Nephron (organoid): Measurements from ENCODE around the gene MPP1.
"Not testable (repeated sequence)": the region's sequence is repeated elsewhere in the genome, so short reads cannot be mapped to it uniquely, and the experiment has no call there.

Source experiments
- H3K27ac Mint-ChIP-seq, 3 experiments: 2 replicates each; pipeline ENCODE4 v1.8.0; 2020; ENCODE audit warnings: mixed read lengths in 3 of 3, mild to moderate bottlenecking in 2 of 3, moderate library complexity in 1 of 3
- H3K27me3 Mint-ChIP-seq: 2 replicates; pipeline ENCODE4 v1.8.0; 2021; ENCODE audit warnings: low read depth, mild to moderate bottlenecking, moderate library complexity, mixed read lengths
- H3K36me3 Mint-ChIP-seq: 2 replicates; pipeline ENCODE4 v1.8.0; 2020; ENCODE audit warnings: low read depth, mixed read lengths
- H3K4me1 Mint-ChIP-seq: 2 replicates; pipeline ENCODE4 v1.8.0; 2020; ENCODE audit warnings: mixed read lengths
- H3K4me3 Mint-ChIP-seq, 3 experiments: 2 replicates each; pipeline ENCODE4 v1.8.0; 2020; ENCODE audit warnings: mild to moderate bottlenecking in 3 of 3, mixed read lengths in 3 of 3, moderate library complexity in 2 of 3
- H3K9me3 Mint-ChIP-seq: 2 replicates; pipeline ENCODE4 v1.8.0; 2020; ENCODE audit warnings: mixed read lengths
- CTCF ChIP-seq, 3 experiments: fragments of 200-600 bp; sonication (generic); IDR thresholded peaks; one replicate each; pipeline ENCODE4 v1.5.0; 2021; ENCODE audit warnings: antibody characterized with exemption in 3 of 3; ENCODE audit not compliant: unreplicated experiment in 3 of 3

Gene MPP1

GRCh38 chrX:154824638-154825037 lies 19.4 kb upstream of the MPP1 start:
- no peak overlapping the region for H3K4me3 Mint-ChIP-seq
- TF ChIP-seq CTCF (IDR thresholded peaks at IDR 0.05; ENCODE audit: unreplicated experiment in 3 of 3): no peak
- H3K9me3 Mint-ChIP-seq: peaks cover 17% of the 10 kb centered on the region
- no peaks in the 10 kb centered on the region for H3K4me1 Mint-ChIP-seq
- no peaks in the 10 kb centered on the region for H3K36me3 Mint-ChIP-seq
- H3K27ac Mint-ChIP-seq: no peak overlapping the region
- H3K27me3 Mint-ChIP-seq: peaks cover 7% of the 10 kb centered on the region

- Mint-ChIP-seq H3K9me3 (peaks cover 14% of the 10 kb centered on the region), H3K36me3 (no peaks in the 10 kb centered on the region), H3K27me3 (peaks cover 3% of the 10 kb centered on the region), H3K4me3 (no peak overlapping the region), H3K27ac (no peak overlapping the region), H3K4me1 (no peaks in the 10 kb centered on the region)
- no peak for TF ChIP-seq CTCF (IDR thresholded peaks at IDR 0.05; ENCODE audit: unreplicated experiment in 3 of 3)
Observed at GRCh38 chrX:154822029-154822428, 16.7 kb upstream of the MPP1 start.

- H3K27me3 Mint-ChIP-seq: peaks cover 3% of the 10 kb centered on the region
- H3K4me3 Mint-ChIP-seq: no peak overlapping the region
- no peaks in the 10 kb centered on the region for H3K4me1 Mint-ChIP-seq
- no peak for TF ChIP-seq CTCF (IDR thresholded peaks at IDR 0.05; ENCODE audit: unreplicated experiment in 3 of 3)
- no peak overlapping the region for H3K27ac Mint-ChIP-seq
- no peaks in the 10 kb centered on the region for H3K36me3 Mint-ChIP-seq
- peaks cover 15% of the 10 kb centered on the region for H3K9me3 Mint-ChIP-seq
Observed at GRCh38 chrX:154821523-154821922, 16.2 kb upstream of the MPP1 start.

GRCh38 chrX:154819771-154820341 lies 14.6 kb upstream of the MPP1 start:
- TF ChIP-seq CTCF (IDR thresholded peaks at IDR 0.05; ENCODE audit: unreplicated experiment in 3 of 3): no peak
- H3K4me1 Mint-ChIP-seq: no peaks in the 10 kb centered on the region
- peaks cover 16% of the 10 kb centered on the region for H3K9me3 Mint-ChIP-seq
- no peak overlapping the region for H3K27ac Mint-ChIP-seq
- no peaks in the 10 kb centered on the region for H3K36me3 Mint-ChIP-seq
- no peak overlapping the region for H3K4me3 Mint-ChIP-seq
- peaks cover 3% of the 10 kb centered on the region for H3K27me3 Mint-ChIP-seq

- TF ChIP-seq CTCF (IDR thresholded peaks at IDR 0.05; ENCODE audit: unreplicated experiment in 3 of 3): no peak
- Mint-ChIP-seq H3K4me3 (no peak overlapping the region), H3K36me3 (no peaks in the 10 kb centered on the region), H3K9me3 (peaks cover 13% of the 10 kb centered on the region), H3K4me1 (no peaks in the 10 kb centered on the region), H3K27ac (no peak overlapping the region), H3K27me3 (peaks cover 3% of the 10 kb centered on the region)
Observed at GRCh38 chrX:154818916-154819770, 13.9 kb upstream of the MPP1 start.

GRCh38 chrX:154817048-154817618 lies 11.8 kb upstream of the MPP1 start:
- not testable (repeated sequence) for H3K4me1 Mint-ChIP-seq, H3K4me3 Mint-ChIP-seq, H3K27ac Mint-ChIP-seq, H3K27me3 Mint-ChIP-seq, H3K36me3 Mint-ChIP-seq
- H3K9me3 Mint-ChIP-seq: peaks cover 11% of the 10 kb centered on the region

GRCh38 chrX:154816326-154816898 lies 11.1 kb upstream of the MPP1 start:
- H3K36me3 Mint-ChIP-seq, H3K27me3 Mint-ChIP-seq, H3K27ac Mint-ChIP-seq, H3K4me1 Mint-ChIP-seq, H3K4me3 Mint-ChIP-seq: not testable (repeated sequence)
- peaks cover 11% of the 10 kb centered on the region for H3K9me3 Mint-ChIP-seq
